GM19452 (cell line): ENCODE data around the gene CCNYL1.
"Not testable (repeated sequence)": the region's sequence is repeated elsewhere in the genome, so short reads cannot be mapped to it uniquely, and the experiment has no call there.

ENCODE experiments used
- ATAC-seq: cut with Tn5 transposase; IDR thresholded peaks from one replicate; pipeline ENCODE4 v1.9.1; 2021; ENCODE audit not compliant: unreplicated experiment

CCNYL1 gene

GRCh38 chr2:207696911-207697310 is 14.5 kb upstream of the CCNYL1 start:
- ATAC-seq, result not testable (repeated sequence)

GRCh38 chr2:207697411-207697810 is 14.0 kb upstream of the CCNYL1 start:
- no peak for ATAC-seq

- no peak for ATAC-seq
These were observed 13.1 kb upstream of the CCNYL1 start for GRCh38 chr2:207698301-207698700.

GRCh38 chr2:207704078-207704477 is 7.4 kb upstream of the CCNYL1 start:
- ATAC-seq, result no peak

- no peak for ATAC-seq
These were observed 6.8 kb upstream of the CCNYL1 start for GRCh38 chr2:207704671-207705070.

- ATAC-seq, result no peak
These were observed 4.2 kb upstream of the CCNYL1 start for GRCh38 chr2:207706936-207707860.

GRCh38 chr2:207711750-207712530 is 500 bp downstream of the CCNYL1 start:
- ATAC-seq, result peak; percentile 32

- no peak for ATAC-seq
These were observed 4.6 kb downstream of the CCNYL1 start for GRCh38 chr2:207716056-207716455.

- no peak for ATAC-seq
These were observed 7.1 kb downstream of the CCNYL1 start for GRCh38 chr2:207718521-207718920.

GRCh38 chr2:207719008-207719407 is 7.6 kb downstream of the CCNYL1 start:
- ATAC-seq, result no peak

GRCh38 chr2:207719655-207720054 is 8.2 kb downstream of the CCNYL1 start:
- not testable (repeated sequence) for ATAC-seq

GRCh38 chr2:207720517-207721187 is 9.2 kb downstream of the CCNYL1 start:
- ATAC-seq, result no peak

GRCh38 chr2:207722773-207723424 is 11.5 kb downstream of the CCNYL1 start:
- no peak for ATAC-seq

GRCh38 chr2:207723425-207723787 is 12.0 kb downstream of the CCNYL1 start:
- not testable (repeated sequence) for ATAC-seq

- peak; percentile 69 for ATAC-seq
These were observed 12.7 kb downstream of the CCNYL1 start for GRCh38 chr2:207724113-207724512.

GRCh38 chr2:207725873-207726578 is 14.6 kb downstream of the CCNYL1 start:
- no peak for ATAC-seq

- no peak for ATAC-seq
These were observed 15.8 kb downstream of the CCNYL1 start for GRCh38 chr2:207727261-207727660.

- ATAC-seq, result no peak
These were observed 18.1 kb downstream of the CCNYL1 start for GRCh38 chr2:207729465-207729998.

- no peak for ATAC-seq
These were observed 19.7 kb downstream of the CCNYL1 start for GRCh38 chr2:207731138-207731537.
